GM19035 (cell line): Measurements from ENCODE around the gene CPAMD8.
"Not testable (repeated sequence)": the region's sequence is repeated elsewhere in the genome, so short reads cannot be mapped to it uniquely, and the experiment has no call there.

Source experiments
- ATAC-seq: cut with Tn5 transposase; IDR thresholded peaks from one replicate; pipeline ENCODE4 v1.9.1; 2021; ENCODE audit not compliant: unreplicated experiment

The CPAMD8 gene

GRCh38 chr19:16877581-16877980 lies 149.0 kb downstream of the CPAMD8 start:
- no peak for ATAC-seq

GRCh38 chr19:16876904-16877361 lies 149.7 kb downstream of the CPAMD8 start:
- ATAC-seq, result no peak

GRCh38 chr19:16875584-16876555 lies 150.7 kb downstream of the CPAMD8 start:
- ATAC-seq, result no peak

DNA sequence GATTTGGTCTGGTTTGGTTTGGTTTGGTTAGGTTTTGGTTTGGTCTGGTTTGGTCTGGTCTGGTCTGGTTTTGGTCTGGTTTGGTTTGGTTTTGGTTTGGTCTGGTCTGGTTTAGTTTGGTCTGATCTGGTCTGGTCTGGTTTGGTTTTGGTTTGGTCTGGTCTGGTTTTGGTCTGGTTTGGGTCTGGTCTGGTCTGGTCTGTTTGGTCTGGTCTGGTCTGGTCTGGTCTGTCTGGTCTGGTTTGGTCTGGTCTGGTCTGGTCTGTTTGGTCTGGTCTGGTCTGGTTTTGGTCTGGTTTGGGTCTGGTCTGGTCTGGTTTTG lies 151.7 kb downstream of the CPAMD8 start:
- not testable (repeated sequence) for ATAC-seq

- no peak for ATAC-seq
Observed at GRCh38 chr19:16874250-16874977, 152.2 kb downstream of the CPAMD8 start.

- ATAC-seq, result no peak
Observed at GRCh38 chr19:16873594-16873993, 153.0 kb downstream of the CPAMD8 start.

GRCh38 chr19:16872728-16873127 lies 153.9 kb downstream of the CPAMD8 start:
- no peak for ATAC-seq

DNA sequence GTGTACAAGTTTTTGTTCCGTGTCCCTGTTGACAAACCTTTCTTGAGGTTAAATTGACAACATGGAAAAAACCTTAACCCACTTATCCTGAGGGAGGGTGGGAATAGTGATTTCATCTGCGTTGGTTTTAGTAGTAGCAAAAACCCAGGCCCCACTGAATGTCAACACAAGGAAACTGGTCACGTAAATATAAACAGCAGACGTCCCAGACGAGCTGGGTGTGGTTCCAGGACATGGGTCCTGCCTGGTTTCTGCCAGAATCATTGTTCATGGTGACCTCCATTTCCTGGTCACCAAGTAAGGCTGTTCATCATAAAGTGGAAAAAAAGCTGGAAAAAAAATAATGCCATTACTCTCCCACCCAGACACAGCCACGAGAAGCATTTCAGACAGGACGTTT lies 154.7 kb downstream of the CPAMD8 start:
- ATAC-seq, result no peak

DNA sequence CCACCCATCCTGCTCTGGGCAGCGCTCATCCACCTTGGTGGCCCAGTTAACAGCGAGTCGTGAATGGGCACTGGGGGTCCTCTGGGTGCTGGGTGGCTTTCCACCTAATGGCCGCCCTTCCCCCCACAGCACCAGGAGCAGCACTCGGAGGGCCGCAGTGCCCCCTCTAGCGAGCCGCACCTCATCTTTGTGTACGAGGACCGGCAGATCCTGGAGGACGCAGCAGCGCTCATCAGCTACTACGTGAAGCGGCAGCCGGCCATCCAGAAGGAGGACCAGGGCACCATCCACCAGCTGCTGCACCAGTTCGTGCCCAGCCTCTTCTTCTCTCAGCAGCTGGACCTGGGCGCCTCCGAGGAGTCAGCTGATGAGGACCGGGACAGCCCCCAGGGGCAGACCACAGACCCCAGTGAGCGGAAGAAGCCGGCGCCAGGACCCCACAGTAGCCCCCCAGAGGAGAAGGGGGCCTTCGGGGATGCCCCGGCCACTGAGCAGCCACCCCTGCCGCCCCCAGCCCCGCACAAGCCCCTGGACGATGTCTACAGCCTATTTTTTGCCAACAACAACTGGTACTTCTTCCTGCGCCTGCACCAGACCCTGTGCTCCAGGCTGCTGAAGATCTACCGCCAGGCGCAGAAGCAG lies 157.2 kb downstream of the CPAMD8 start:
- ATAC-seq, result no peak

- ATAC-seq, result no peak
Observed at GRCh38 chr19:16868423-16869130, 158.0 kb downstream of the CPAMD8 start.

DNA sequence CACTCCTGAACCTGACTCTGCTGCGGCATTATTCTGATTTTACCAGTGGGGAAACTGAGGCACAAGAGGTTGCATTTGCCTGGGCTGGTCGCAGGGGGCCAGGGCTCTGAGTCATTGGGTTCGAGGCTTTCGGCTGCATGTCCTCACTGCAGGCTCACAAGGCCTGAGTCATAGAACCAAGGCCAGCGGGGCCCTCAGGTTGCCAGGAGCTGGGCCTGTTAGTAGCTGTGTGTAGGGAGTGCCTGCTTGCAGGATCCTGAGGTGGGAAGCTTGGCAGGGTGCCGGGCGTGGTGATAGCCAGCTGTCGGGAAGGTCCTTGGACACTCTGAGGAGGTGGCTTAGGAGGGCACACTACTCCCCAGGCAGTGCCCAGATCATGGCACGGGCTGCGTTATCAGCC lies 159.4 kb downstream of the CPAMD8 start:
- no peak for ATAC-seq

DNA sequence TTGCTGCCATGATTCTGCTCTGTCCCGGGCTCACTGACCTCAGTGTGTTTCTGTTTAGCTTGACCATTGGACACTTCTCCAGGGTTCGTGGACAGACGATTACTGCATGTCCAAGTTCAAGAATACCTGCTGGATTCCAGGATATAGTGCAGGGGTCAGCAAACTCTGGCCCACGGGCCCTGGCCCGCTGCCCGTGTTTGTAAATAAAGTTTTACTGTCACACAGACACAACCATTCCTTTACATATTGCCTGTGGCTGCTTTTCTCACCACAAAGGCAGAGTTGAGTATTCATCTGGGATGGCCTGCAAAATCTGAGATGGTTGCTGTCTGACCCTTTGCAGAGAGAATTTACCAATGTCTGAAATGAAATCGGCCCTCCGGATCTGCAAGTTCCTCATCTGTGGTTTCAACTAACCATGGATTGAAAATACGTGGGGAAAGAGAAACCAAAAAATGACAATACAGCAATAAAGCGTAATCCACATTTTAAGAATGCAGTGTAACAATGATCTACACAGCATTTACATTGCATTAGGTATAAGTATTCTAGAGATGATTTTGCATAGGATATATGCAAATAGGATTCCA lies 163.7 kb downstream of the CPAMD8 start:
- no peak for ATAC-seq

- ATAC-seq, result no peak
Observed at GRCh38 chr19:16861834-16862233, 164.8 kb downstream of the CPAMD8 start.

DNA sequence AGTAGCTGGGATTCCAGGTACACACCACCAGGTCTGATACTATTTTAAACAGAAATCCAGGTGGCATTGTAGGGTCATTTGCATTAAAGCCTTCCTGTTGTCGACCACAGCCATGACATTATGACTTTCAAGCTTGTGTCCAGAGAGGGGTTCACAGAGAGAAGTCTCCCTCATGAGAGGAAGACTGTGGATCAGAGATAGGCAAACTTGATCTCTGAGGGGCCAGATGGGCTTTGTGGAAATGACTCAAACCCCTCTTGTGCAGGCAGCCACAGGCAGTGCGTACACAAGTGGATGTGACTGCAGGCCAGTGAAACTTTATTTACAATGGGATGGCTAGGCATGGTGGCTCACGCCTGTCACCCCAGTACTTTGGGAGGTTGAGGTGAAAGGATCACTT lies 165.6 kb downstream of the CPAMD8 start:
- ATAC-seq, result no peak

DNA sequence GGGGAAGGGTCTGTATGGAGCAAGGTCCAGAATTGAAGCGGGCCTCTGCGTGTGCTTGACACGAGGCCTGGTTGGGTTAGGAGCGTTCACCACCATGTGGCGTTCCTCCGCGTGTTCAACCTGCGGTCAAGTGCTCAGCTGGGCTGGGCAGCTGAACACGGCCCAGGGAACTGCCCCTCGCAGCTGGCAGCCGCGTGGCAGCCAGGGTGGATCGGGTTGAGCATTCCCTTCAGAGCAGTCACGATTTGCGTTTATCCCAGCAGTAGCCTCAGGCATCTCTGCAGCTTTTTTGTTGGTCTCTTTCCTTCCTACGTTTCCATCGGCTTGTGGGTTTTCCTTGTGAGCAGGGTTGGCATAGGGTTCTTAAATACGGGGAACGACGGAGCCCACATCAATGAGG lies 166.5 kb downstream of the CPAMD8 start:
- no peak for ATAC-seq

- no peak for ATAC-seq
Observed at GRCh38 chr19:16859626-16860025, 167.0 kb downstream of the CPAMD8 start.

- ATAC-seq, result no peak
Observed at GRCh38 chr19:16856091-16856490, 170.5 kb downstream of the CPAMD8 start.

- ATAC-seq, result no peak
Observed at GRCh38 chr19:16853066-16853465, 173.5 kb downstream of the CPAMD8 start.

DNA sequence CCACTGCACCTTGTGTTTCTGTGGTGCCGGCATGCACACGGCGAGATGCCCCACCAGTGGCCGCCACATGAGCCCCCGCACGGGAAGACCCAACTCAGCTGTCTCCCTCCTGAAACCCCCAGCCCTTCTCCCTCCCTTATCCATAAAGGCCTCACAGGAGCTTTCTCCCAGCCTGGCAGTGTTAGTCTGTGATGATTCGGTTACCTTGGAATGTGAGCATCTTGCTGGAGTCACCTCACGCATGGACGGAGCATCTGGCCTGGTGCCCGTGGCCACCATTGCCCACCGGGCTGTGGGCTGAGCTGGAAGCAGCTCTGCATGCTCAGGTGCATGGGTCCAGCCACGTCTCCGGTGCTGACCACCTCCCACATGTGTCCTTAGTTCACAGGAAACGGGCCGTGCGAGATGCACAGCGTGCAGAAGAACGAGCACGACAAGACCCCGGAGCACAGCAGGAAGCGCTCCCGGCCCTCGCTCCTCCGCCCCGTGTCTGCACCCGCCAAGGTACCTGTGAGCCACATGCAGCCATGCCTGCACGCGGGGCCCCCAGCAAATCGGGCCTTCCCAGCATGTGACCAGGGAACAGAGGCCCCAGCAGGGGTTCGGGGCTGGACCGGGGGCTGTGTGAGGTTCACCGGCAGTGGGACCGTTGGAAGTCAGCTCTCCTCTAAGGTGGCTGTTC lies 175.4 kb downstream of the CPAMD8 start:
- ATAC-seq, result no peak

DNA sequence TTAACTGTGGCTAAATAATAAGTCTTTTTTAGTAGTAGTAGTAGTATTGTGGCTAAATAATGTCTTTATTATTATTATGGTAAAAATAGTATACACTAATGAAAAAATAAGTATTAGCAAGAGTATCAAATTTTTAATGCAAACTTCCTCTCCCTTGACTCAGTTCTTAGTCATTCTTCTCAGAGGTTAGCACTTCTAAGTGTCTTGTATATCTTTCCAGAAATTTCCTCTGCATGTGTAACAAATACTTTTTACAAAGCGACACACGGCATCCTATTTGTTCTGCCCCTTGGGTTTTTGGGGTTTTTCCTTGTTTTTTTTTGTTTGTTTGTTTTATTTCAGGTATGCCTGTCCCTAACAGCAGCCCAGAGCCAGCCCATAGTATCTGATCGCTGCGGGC lies 176.5 kb downstream of the CPAMD8 start:
- ATAC-seq, result no peak
